Stimulated activated CD8-positive, alpha-beta memory T cell treated with anti-CD3 and anti-CD28 coated beads, Interleukin-4, amount 100 ng/mL, for 24 hours (primary cell): ENCODE results near the gene SMC4.

Experiments used
- DNase-seq: peaks from one replicate; pipeline ENCODE4 v3.0.0-alpha.2; 2020; ENCODE audit warnings: low read depth

SMC4 gene

DNA sequence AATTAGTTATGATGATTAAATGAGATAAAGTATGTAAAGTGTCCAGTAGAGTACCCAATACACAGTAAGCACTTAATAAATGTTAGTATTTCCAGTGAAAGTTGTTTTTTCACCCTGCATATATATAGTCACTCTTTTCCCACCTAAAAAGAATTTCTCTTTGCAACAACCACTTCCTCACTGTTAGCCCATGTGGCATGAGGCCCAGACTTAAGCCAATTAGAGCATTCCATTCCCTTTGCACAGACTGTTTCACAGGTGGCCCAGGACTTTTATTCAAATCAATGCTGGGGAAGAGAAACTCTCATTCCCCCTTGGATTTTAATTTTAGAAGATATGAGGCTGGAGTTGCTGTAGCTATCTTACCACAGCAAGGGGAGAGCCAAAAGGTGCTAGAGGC, 4.2 kb upstream of the SMC4 start:
- no peak for DNase-seq

DNA sequence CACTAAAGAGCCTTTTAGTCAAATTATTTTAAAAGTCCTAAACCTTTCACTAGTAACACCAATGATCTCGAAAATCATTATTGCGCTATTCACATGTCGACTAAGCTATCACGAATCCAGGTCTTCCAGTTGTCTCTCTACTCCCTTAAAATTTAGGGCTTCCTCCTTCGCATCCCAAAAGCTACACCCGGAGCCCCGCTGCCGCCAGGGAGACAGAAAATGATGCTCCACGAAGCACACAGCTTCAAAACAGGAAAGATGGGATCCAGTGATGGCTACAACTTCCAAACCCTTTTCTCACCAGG, 678 bp upstream of the SMC4 start:
- DNase-seq = no peak

DNA sequence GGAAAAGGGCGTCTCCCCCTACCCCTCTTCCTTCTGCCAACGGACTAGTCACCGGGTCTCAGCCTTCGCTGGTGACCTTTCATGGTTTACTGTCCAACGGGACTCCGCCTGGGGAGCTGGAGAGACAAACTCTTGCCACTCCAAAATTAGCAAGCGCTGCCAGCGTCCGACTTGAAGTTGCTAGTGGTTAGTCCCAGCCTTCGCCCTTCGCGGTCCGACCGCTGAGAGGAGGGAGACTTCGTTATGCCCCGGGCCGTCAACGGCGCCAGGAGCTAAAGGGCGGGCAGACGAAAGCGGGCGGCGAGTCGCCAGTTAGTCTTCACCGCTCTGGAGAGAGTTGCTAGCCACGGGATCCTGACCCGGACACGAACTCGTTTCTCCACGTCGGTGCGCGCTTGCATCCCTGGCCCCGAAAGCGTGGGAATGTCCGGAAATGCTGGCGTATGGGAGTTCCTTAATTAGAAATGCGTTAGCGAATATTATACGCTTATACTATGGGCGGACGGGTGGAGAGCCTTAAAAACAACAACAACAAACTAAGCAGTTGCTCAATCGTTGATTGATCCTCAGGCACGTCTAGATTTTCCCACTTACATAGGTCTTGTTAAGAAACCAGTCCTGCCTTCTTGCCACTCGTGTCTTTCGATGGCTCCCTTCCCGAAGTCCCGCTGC, 716 bp downstream of the SMC4 start:
- peak; percentile 11 for DNase-seq

DNA sequence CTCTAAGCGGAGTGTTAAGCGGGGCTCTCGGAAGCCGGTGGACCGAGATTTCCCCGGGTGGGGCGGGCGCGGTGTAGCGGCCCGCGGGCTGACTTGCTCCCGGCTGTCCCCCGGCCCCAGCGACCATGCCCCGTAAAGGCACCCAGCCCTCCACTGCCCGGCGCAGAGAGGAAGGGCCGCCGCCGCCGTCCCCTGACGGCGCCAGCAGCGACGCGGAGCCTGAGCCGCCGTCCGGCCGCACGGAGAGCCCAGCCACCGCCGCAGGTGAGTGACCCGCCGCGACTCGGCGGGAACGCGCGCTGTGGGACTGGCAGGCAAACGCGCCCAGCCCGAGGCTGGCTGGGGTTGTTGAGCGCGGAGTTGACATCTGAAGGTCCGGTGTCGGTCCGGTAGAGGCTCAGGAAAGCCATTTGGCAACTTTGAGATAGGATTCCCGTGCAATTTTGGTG, 1.3 kb downstream of the SMC4 start:
- DNase-seq = no peak

DNA sequence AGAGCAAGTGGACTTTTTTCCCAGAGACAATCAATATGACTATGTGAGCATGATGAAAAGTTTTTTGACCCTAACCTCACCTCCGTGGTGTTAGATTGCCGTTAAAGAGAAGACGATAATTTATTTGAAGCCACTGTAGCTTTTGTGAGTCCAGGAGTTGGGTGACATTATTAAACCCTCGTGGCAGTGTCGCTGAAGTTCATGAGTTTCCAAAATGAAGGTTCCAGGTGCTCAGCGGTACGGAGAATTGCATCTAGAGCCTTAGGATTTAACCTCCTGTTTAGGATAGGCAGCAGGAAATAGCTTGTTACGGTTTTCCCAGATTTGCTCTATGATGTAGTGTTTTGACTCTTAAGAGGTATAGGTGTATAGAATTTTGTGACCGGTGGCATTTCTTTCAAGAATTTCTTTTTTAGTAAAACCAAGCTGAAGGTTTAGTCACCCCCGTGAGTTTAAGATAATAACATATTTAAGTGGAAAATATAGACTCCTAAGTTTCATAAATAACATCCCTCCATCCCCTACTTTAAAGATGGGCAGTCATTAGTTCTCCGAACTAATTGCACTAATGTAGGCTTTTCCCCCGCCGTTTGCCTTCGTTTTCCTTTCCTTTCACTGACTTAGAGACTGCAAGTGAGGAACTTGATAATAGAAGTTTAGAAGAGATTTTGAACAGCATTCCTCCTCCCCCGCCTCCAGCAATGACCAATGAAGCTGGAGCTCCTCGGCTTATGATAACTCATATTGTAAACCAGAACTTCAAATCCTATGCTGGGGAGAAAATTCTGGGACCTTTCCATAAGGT, 2.0 kb downstream of the SMC4 start:
- no peak for DNase-seq

DNA sequence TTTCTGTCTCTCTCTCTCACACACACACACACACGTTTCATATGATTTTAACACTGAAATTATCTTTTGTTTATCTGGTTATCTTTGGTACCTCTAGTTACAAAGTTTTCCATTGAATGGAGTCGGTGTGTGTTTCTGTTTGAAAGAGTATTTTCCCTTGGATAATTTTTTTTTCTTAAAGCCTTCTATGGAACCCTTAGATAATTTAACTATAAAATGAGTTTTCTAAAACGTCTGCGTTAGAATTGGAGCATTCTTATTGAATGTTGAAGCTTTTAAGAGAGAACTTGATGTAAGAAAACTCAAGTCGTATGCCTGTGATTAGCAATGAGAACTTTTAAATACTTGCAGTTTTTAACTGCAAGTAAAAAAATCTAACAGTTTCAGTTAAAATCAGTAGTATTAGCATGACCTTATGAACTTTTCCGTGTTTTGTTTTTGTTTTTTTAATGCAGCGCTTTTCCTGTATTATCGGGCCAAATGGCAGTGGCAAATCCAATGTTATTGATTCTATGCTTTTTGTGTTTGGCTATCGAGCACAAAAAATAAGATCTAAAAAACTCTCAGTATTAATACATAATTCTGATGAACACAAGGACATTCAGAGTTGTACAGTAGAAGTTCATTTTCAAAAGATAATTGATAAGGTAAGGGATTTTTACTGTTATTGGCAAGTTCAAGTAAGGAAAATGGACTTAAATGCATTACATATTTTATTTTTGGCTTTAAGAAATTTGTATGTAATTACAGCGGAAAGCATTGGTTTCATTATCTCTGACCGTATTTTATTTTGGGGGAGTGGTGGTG, 3.0 kb downstream of the SMC4 start:
- DNase-seq = no peak

DNA sequence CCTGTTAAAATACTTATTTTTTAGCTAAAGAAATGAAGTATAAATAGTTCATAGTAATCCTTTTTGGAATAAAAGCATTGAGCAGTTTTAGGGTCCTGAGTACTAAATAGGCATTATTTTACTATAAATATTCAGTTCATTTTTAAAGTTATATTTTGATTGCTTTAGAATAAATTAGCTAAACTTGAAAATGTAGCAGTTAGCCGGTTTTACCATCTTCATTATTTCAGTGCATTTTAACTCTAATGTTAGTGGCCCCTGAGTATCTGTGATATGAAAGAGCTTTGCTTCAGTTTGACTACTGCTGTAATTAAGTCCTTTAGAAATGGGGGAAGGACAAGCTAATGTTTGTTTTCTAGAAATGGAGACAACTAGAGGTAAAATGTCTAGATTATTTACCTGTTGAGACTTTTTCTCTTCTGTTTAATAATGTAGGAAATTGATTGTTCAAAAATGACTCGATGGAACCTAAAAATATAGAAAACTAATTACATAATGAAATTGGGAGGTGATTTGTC, 3.6 kb downstream of the SMC4 start:
- DNase-seq = no peak

DNA sequence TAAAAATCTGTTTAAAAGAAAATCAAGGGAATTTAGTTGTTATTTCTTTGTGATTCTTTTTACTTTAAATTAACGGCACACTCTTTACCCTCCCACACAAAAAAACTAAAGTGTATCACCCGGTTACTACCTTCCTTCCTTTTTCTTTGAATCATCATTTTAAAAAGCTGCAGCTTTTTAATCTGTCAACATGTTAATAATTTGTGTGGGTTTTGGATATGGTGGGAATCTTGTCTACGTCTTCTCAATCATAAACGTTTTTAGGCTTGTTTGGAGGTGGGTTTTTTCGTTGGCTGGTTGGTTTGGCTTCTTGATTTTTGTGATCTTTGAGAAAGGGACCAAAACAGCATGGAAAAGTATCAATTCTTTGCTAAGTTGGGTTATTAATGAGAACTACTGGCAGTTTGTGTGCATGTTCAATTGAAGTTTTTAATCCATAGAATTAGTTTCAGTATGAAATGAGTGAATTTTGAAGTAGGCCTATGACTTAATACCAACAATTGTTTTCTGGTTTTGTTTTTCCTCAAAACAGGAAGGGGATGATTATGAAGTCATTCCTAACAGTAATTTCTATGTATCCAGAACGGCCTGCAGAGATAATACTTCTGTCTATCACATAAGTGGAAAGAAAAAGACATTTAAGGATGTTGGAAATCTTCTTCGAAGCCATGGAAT, 4.5 kb downstream of the SMC4 start:
- DNase-seq = no peak

DNA sequence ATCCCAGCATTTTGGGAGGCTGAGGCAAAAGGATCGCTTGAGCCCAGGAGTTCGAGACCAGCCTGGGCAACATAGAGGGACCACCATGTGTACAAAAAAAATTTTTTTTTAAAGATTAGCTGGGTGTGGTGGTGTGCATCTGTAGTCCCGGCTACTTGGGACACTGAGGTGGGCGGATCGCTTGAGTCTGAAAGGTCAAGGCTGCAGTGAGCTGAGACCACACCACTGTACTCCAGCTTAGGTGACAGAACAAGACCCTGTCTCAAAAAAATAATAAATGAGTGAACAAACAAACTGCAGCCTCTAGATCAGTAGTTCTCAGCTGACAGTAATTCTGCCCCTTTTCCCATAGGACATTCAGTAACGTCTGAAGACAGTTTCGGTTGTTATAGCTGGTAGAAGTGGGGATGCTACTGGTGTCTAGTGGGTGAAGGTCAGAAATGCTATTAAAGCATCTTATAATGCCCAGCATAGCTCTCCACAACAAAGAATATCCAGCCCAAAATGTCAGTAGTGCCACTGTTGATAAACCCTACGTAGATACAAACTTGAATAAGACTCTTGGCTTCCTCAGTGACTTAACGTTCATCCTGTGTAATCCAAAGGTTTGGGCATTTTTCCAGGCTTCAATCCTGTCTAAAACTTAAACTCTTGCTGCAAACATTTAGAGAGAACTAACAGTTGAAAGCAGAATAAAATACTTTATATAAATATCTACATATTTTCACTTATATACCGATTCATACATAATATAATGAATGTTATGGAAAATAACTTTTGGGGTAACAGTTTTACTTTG, 10.6 kb downstream of the SMC4 start:
- no peak for DNase-seq

DNA sequence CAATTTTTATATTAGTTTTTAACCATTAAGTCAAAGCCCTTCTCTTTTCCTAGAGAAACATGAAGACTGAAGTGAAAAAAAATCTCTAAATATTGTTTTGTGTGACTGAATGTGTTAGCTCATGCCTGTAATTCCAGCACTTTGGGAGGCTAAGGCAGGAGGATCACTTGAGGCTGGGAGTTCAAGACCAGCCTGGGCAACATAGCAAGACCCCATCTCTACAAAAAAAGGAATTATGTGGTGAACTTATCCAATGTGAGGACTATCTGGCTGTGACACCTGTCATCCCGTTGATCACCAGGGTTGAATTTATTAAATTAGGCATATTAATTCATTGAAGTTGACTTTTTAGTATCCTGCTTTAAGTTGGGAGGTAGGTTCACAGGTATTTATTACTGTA, 13.0 kb downstream of the SMC4 start:
- no peak for DNase-seq

DNA sequence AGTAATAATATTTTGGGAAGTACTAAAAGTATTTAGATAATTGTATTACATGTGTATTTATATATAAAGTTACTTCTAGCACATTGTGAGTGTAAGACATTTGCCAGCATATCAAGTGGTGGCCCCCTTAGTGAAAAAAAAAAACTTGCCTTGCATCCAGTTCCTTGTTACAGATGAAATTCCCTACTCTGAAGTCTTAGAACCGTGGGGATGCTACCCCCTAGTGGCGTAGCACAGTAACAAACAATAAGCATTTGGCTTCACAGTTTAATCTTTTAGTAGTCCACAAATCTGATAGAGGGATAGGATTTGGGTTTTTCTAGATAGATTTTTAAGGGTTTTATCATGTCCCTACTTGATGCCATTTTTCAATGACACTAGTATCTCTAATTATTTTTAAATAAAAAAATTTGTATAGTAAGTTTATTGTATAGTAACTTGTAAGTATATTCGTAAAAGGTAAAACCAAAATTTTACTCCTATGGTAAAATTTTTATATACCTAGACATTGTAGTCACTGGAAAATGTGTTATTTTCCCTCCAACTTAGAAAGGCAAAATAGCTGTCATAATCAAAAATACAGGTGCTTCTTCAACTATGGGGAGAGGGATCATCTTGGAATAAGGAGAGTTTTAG, 14.3 kb downstream of the SMC4 start:
- peak; percentile 22 for DNase-seq

DNA sequence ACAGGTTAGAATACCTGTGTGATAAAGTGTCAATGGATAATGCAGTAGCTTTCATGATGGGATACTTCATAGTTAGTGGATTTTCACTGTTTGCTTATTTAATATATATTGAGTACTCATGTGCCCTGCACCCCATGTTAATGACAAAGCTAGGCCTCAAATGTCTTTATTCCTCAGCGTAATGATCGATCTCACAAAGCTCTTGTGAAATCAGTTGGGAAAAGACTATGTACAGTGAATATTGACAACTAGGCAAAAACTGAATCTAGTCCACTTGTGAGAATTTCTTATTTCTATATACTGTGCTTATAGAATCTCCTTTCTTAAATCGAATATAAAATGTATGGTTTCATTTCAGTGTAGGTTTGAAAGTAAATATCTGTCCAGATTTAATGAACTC, 17.9 kb downstream of the SMC4 start:
- DNase-seq = no peak

DNA sequence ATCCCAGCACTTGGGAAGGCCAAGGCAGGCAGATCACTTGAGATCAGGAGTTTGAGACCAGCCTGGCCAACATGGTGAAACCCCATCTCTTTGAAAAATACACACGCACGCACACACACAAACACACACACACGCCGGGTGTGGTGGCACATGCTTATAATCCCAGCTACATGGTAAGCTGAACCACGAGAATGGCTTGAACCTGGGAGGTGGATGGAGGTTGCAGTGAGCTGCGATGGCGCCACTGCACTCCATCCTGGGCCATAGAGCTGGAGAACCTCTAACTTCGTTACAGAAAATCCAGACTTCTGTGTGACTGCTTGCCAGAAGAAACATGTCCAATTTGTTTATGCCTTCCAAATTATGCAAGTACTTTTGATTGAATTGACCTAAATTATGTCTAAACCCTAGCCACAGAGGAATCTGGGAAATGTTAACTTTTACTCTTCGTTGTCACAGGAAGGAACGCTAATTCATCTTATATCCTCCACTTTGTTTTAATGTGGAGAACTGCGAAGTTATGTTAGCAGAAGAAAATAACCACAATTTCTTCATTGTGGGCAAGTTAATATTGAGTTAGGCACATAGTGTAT, 28.5 kb downstream of the SMC4 start:
- DNase-seq = no peak

DNA sequence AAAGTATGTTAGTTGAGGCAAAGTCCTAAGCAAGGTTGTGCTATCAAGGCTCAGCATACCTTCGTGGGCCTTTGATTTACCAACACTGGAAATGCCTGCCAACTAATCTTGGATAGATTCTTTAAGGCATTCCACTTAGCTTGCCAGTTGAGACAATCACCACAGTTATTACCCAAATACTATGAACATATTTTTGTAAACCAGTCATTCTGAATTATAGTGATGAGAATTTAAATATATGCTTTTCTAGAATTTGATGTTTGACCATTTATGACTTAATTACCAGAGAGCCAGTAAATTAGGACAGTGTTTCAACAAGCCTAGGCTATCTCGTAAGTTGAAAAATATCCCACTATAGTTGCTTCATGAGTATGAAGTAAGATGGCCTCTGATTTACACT, 34.6 kb downstream of the SMC4 start:
- DNase-seq = no peak

DNA sequence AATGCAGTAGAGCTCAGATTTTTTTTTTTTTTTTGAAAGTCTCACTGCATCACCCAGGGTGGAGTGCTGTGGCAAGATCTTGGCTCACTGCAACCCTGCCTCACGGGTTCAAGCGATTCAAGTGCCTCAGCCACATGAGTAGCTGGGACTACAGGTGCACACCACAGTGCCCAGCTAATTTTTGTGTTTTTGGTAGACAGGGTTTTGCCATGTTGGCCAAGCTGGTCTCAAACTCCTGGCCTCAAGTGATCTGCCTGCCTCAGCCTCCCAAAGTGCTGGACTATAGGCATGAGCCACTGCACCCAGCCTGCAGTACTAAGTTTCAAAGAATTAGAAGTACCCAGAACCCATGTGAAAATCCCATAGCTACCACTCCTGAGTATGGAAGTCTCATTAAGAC, 35.6 kb downstream of the SMC4 start:
- no peak for DNase-seq

DNA sequence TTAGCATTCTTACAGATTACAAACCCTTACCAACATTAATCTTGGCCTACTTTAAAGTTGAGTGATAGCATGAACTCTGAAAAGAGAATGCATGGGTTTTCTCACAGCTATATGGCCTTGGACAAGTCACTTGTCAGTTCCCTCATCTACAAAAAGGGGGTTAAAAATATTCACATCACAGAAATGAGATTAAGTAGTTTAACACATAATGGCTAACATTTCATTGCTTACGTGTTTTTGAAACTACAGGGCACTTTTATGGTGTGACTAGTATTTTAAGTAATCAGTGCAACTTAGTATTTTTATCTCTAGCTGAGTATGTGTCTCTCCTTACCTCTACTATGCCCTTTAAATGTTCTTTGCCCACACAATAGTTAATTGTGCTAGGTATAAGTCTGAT, 36.3 kb downstream of the SMC4 start:
- no peak for DNase-seq

DNA sequence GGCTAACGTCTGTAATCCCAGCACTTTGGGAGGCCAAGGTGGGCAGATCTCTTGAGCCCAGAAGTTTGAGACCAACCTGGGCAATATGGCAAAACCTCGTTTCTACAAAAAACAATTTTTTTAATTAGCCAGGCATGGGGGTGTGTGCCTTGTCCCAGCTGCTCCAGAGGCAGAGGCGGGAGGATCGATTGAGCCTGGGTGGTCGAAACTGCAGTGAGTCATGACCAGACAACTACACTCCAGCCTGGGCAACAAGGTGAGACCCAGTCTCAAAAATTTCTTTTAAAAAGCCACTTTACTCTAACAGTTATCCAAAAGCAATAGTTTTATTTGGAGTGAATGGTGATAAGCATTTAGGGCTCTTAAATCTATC, 37.6 kb downstream of the SMC4 start:
- no peak for DNase-seq

DNA sequence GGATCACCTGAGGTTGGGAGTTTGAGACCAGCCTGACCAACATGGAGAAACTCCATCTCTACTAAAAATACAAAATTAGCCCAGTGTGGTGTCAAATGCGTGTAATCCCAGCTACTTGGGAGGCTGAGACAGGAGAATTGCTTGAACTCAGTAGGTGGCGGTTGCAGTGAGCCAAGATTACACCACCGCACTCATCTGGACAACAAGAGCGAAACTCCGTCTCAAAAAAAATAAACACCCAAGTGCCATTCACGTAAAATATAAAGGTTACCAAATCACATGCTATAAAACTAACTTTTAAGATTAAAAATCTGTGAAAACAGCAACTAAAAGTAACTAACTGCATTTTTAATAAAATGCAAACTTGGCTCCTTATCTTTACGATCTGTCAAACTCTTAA, 41.2 kb downstream of the SMC4 start:
- no peak for DNase-seq

DNA sequence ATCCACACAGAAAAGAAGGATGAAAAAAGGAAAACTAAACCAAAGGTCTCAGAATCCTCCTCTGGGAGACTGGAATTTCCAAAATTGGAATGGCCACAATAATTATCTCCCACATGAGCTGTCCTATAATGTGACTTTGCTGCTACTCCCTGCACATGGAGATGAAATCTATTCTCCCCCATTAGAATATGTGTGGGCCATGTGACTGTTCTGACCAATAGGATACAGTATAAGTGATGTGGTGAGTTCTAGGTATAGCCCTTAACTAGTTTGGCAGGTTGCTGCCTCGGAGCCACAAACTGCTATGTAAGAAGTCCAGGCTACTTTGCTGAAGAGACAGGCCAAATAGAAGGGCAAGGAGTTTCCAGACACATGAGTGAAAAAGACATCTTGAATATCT, 45.0 kb downstream of the SMC4 start:
- no peak for DNase-seq

DNA sequence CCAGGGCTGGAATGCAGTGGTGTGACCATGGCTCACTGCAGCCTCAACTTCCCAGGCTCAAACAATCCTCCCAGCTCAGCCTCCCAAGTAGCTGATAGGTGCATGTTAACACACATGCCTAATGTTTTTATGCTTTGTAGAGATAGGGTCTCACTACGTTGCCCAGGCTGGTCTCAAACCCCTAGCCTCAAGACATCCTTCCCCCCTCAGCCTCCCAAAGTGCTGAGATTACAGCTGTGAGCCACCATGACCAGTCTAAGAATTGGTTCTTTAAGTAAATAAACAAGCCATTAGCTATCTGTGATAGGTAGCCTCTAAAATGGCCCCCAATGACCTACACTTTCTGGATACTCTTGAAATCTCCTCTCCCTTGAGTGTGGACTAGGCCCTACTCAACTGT, 46.4 kb downstream of the SMC4 start:
- DNase-seq = no peak
